ENCODE data around the gene RNASEH2B. TPM values are rescaled to one million over a fixed set of nuclear protein-coding genes. Genes with fewer than 3 reads are reported as not detected.

Gene RNASEH2B
- total RNA-seq, 4 donors from 2014 or later, result 11.1 to 45.0 (median 31.8) TPM

DNA sequence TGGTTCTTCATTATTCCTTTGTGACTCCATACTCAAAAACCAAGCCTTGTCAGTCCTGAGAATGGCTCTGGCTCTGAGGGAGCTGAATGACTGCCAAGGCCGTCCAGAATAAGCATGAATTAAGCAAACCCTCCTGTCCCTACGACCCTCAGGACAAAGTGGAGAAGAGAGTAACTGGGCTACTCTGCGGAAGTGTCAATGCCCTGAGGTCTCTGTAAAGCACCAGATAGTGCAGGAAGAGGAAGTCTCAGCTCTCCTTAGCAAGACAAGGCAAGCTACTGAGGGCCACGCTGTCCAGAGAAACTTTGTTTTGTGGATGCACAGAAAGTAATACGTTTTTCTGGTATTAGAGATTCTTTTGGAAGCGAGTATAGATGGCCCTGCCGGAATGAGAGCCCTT lies 94.1 kb downstream of the RNASEH2B start:
- Histone ChIP-seq H3K4me3 (no peak overlapping the region), H3K27ac (no peak overlapping the region), H3K9me3 (no peaks in the 10 kb centered on the region), H3K4me1 (peaks cover 3 to 29% (median 12%) of the 10 kb centered on the region in 3 donors), H3K27me3 (peaks cover 0 to 8% (median 0%) of the 10 kb centered on the region in 4 donors), H3K36me3 (no peaks in the 10 kb centered on the region)
- DNase-seq, result no peak
- 72 to 80% methylated on average over 7 of the region's 7 CpGs for WGBS, 2 donors
- TF ChIP-seq, protein P1, sequence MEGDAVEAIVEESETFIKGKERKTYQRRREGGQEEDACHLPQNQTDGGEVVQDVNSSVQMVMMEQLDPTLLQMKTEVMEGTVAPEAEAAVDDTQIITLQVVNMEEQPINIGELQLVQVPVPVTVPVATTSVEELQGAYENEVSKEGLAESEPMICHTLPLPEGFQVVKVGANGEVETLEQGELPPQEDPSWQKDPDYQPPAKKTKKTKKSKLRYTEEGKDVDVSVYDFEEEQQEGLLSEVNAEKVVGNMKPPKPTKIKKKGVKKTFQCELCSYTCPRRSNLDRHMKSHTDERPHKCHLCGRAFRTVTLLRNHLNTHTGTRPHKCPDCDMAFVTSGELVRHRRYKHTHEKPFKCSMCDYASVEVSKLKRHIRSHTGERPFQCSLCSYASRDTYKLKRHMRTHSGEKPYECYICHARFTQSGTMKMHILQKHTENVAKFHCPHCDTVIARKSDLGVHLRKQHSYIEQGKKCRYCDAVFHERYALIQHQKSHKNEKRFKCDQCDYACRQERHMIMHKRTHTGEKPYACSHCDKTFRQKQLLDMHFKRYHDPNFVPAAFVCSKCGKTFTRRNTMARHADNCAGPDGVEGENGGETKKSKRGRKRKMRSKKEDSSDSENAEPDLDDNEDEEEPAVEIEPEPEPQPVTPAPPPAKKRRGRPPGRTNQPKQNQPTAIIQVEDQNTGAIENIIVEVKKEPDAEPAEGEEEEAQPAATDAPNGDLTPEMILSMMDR (IDR thresholded peaks at IDR 0.05), result no peak
- TF ChIP-seq POLR2A (IDR thresholded peaks at IDR 0.05), result no peak
- intact Hi-C loops (cut with DNase I), result no loop called here

DNA sequence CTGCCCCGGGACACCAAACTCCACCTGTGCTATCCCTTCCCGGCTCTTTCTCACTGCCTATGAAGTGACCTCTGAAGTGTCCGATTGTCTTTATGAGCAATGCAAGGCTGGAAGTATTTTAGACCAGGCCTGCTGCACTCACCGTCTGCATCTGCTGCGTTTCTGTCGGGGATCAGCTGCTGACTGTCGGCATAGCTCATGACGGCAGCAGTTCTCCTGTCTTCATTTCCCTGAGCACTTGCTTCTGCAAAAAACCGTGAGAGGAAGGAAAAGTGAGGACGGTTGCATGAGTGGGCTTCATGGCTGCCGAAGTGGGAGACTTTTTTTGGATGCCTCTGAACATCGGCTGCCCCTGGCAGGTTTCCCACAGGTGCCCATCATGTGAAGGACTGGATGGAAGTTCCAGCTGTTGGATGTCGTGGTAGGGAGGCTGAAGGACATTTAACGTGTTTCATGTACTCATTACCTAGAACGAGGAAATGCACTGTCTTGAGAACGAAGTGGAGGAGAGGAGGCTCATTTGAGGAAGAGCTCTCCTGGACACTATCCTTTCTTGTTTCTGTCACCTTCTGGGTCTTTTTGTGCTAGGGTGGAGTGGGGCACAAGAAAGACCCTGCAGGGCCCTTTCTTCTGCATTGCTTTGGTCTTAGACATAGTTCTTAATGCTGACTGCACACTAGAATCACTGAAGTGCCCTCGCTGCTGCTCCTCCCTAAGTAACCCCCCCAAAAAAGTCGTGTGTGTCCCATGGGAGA lies 94.7 kb downstream of the RNASEH2B start:
- no peak overlapping the region for H3K4me3 ChIP-seq
- no peak for DNase-seq
- peaks cover 3 to 29% (median 12%) of the 10 kb centered on the region in 3 donors for H3K4me1 ChIP-seq
- WGBS, 2 donors, result 80 to 87% methylated on average over 13 to 18 of the region's 18 CpGs
- no peaks in the 10 kb centered on the region for H3K36me3 ChIP-seq
- intact Hi-C loops (cut with DNase I), result no loop called here
- peaks cover 0 to 8% (median 0%) of the 10 kb centered on the region in 4 donors for H3K27me3 ChIP-seq
- no peak for TF ChIP-seq POLR2A (IDR thresholded peaks at IDR 0.05)
- TF ChIP-seq, protein P1 (IDR thresholded peaks at IDR 0.05), result no peak
- H3K27ac ChIP-seq, result no peak overlapping the region
- H3K9me3 ChIP-seq, result no peaks in the 10 kb centered on the region

DNA sequence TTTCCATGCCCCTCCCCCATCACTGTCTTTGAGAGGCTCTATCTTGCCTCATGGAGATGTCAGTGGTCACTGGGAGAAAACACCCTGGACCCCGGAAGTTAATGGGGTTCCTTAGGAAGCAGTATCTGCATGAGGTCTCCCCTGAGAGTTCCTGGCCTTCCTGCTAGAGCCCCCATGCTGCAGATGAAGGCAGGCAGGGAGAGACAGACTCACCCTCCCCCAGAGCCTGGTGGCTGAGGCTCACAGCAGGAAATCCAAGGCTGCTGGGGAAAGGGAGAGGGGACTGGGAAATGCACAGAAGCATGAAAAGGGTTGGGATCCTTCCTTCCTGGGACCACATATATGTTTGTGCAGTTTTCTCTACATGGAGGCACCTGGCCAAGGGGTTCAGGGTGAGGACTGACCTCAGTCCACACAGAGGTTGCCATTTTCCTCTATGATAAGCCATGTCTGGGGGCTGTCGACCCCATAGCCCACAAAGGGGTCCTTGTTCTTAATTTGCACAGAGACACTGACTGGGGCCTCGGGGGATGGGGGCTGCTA lies 95.4 kb downstream of the RNASEH2B start:
- no peak for DNase-seq
- H3K9me3 ChIP-seq, result no peaks in the 10 kb centered on the region
- no peaks in the 10 kb centered on the region for H3K36me3 ChIP-seq
- H3K4me1 ChIP-seq, result peaks cover 3 to 26% (median 10%) of the 10 kb centered on the region in 3 donors
- H3K4me3 ChIP-seq, result no peak overlapping the region
- peak overlapping the region in 1 of 4 donors; percentile 68 for H3K27ac ChIP-seq
- 50 to 80% methylated on average over 2 of the region's 3 CpGs for WGBS, 2 donors
- H3K27me3 ChIP-seq, result peaks cover 0 to 8% (median 0%) of the 10 kb centered on the region in 4 donors
- intact Hi-C loops (cut with DNase I), result no loop called here
- TF ChIP-seq, protein P1 (IDR thresholded peaks at IDR 0.05), result no peak
- no peak for TF ChIP-seq POLR2A (IDR thresholded peaks at IDR 0.05)

DNA sequence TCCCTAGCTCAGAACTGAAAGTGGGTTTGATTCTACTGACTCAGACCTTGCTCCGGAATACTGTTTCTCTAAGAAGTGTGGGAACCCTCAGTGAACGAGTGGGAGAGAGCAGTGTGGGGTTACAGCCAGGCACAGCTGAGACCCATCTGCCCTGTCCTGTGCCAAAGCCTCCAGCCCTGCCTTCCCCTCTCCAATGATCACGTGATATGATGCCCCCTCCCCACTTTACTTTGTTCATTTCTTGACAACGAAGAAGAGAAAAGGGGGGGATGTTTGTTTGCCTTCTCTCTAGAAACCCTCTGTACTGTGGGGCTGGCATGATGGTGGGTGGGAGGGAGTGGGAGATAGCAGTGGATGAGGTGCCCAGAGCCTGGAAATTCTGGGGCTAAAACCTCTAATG lies 96.0 kb downstream of the RNASEH2B start:
- Histone ChIP-seq H3K27me3 (peaks cover 0 to 8% (median 0%) of the 10 kb centered on the region in 4 donors), H3K4me1 (peaks cover 3 to 21% (median 5%) of the 10 kb centered on the region in 3 donors), H3K9me3 (no peaks in the 10 kb centered on the region), H3K27ac (peak overlapping the region in 3 of 4 donors; percentile 1 to 68 (median 22)), H3K36me3 (no peaks in the 10 kb centered on the region), H3K4me3 (no peak overlapping the region)
- no peak for DNase-seq
- no peak for TF ChIP-seq POLR2A (IDR thresholded peaks at IDR 0.05)
- TF ChIP-seq, protein P1 (IDR thresholded peaks at IDR 0.05), result no peak
- intact Hi-C loops (cut with DNase I), result no loop called here
- WGBS, 2 donors, result 49 to 53% methylated on average over 4 of the region's 4 CpGs

Other genes with a start within 250 kb of the RNASEH2B start
- gene DLEU7, start 66.1 kb upstream of the RNASEH2B start, total RNA-seq, result not detected
- gene C13orf42, start 201.5 kb downstream of the RNASEH2B start, total RNA-seq, result not detected